Left colon (tissue), 2 donors: ENCODE measurements around the gene GARIN5A. TPM values are rescaled to one million over a fixed set of nuclear protein-coding genes. Genes with fewer than 3 reads are reported as not detected.
"Not testable (repeated sequence)": the region's sequence is repeated elsewhere in the genome, so short reads cannot be mapped to it uniquely, and the experiment has no call there.

Source experiments
- ATAC-seq: fragments of 200-7000 bp; cut with Tn5 transposase; one replicate; pipeline ENCODE4 v1.9.1; 2020; ENCODE audit warnings: mild to moderate bottlenecking, moderate library complexity
- DNase-seq, 2 donors: peaks; one replicate each; pipeline ENCODE4 v3.0.0-alpha.2; 2020
- intact Hi-C, 2 donors: fragments of 100-400 bp; cut with DNase I in 1 of 2; cut with micrococcal nuclease in 1 of 2; formaldehyde crosslinking; loops; one replicate each; pipeline versions ENCODE4 v1.11.2 to v1.14.0; 2022; cut with DNase I, micrococcal nuclease
- total RNA-seq, 2 donors: library from RNA; stranded (reverse); fragmentation: NEBNext Ultra II Directional; extraction: Animal tissue kit (Norgen Biotek cat#: 25700); gene quantifications; one replicate each; pipeline ENCODE4 v1.2.1, GENCODE V29; 2021
- donor health status: DM: no; HTN: no; CAD: no.
- donor health status: DM: yes; HTN: yes; CAD: no.

Gene GARIN5A
- total RNA-seq, 2 donors from 2014 or later: 1.5 to 3.1 TPM

GRCh38 chr19:50475736-50476223 is 868 bp downstream of the GARIN5A start:
- ATAC-seq (no peak), DNase-seq (no peak)
- intact Hi-C loops: no loop called here

GRCh38 chr19:50475101-50475568 is 1.5 kb downstream of the GARIN5A start:
- intact Hi-C loops: no loop called here
- DNase-seq (no peak), ATAC-seq (no peak)

- DNase-seq, intact Hi-C loops, ATAC-seq: not testable (repeated sequence)
Measured at GRCh38 chr19:50473336-50473735, 3.3 kb downstream of the GARIN5A start.

GRCh38 chr19:50468818-50469217 is 7.8 kb downstream of the GARIN5A start:
- intact Hi-C loops: loop anchor here in 1 of 2 donors (10.0 kb wide), 1 partner anchor 104 kb away; the partner anchor contains the start of gene NAPSA
- no peak for ATAC-seq
- no peak for DNase-seq

- DNase-seq: no peak
- ATAC-seq: no peak
- intact Hi-C loops: loop anchor here in 1 of 2 donors (10.0 kb wide), 1 partner anchor 103 kb away; the partner anchor contains the start of gene NAPSA
Measured at GRCh38 chr19:50467566-50467965, 9.1 kb downstream of the GARIN5A start.

GRCh38 chr19:50466706-50467039 is 10.0 kb downstream of the GARIN5A start:
- ATAC-seq (peak; percentile 14), DNase-seq (no peak)
- intact Hi-C loops: loop anchor here in 1 of 2 donors (10.0 kb wide), 1 partner anchor 102 kb away; the partner anchor contains the start of gene NAPSA

GRCh38 chr19:50465986-50466705 is 10.5 kb downstream of the GARIN5A start:
- intact Hi-C loops: loop anchor here in 1 of 2 donors (10.0 kb wide), 1 partner anchor 101 kb away; the partner anchor contains the start of gene NAPSA
- ATAC-seq (peak; percentile 91), DNase-seq (peak; percentile 67 to 77)

GRCh38 chr19:50465000-50465399 is 11.6 kb downstream of the GARIN5A start:
- intact Hi-C loops: loop anchor here in 1 of 2 donors (10.0 kb wide), 1 partner anchor 100 kb away; the partner anchor contains the start of gene NAPSA
- ATAC-seq: peak; percentile 46
- DNase-seq: no peak

- intact Hi-C loops: loop anchor here in 1 of 2 donors (10.0 kb wide), 1 partner anchor 100 kb away; the partner anchor contains the start of gene NAPSA
- DNase-seq (no peak), ATAC-seq (no peak)
Measured at GRCh38 chr19:50464348-50464747, 12.3 kb downstream of the GARIN5A start.

- no peak for ATAC-seq
- no peak for DNase-seq
- intact Hi-C loops: loop anchor here in 1 of 2 donors (10.0 kb wide), 1 partner anchor 98 kb away; the partner anchor contains the start of gene NAPSA
Measured at GRCh38 chr19:50462970-50463369, 13.7 kb downstream of the GARIN5A start.

GRCh38 chr19:50461066-50461875 is 15.4 kb downstream of the GARIN5A start:
- intact Hi-C loops: loop anchor here in 1 of 2 donors (10.0 kb wide), 1 partner anchor 96 kb away; the partner anchor contains the start of gene NAPSA
- DNase-seq (peak in 1 of 2 donors; percentile 71), ATAC-seq (peak; percentile 81)

GRCh38 chr19:50460161-50460765 is 16.4 kb downstream of the GARIN5A start:
- intact Hi-C loops: loop anchor here in 1 of 2 donors (10.0 kb wide), 1 partner anchor 95 kb away; the partner anchor contains the start of gene NAPSA
- no peak for ATAC-seq
- DNase-seq: no peak

- ATAC-seq (no peak), DNase-seq (no peak)
- intact Hi-C loops: loop anchor here in 1 of 2 donors (10.0 kb wide), 1 partner anchor 95 kb away; the partner anchor contains the start of gene NAPSA
Measured at GRCh38 chr19:50459638-50460037, 17.0 kb downstream of the GARIN5A start.

- DNase-seq: no peak
- intact Hi-C loops: no loop called here
- no peak for ATAC-seq
Measured at GRCh38 chr19:50459067-50459456, 17.6 kb downstream of the GARIN5A start.

- intact Hi-C loops: no loop called here
- ATAC-seq (no peak), DNase-seq (no peak)
Measured at GRCh38 chr19:50458396-50459066, 18.1 kb downstream of the GARIN5A start.

- ATAC-seq (no peak), DNase-seq (no peak)
- intact Hi-C loops: no loop called here
Measured at GRCh38 chr19:50457300-50457699, 19.3 kb downstream of the GARIN5A start.

- ATAC-seq: no peak
- intact Hi-C loops: no loop called here
- DNase-seq: no peak
Measured at GRCh38 chr19:50455992-50456391, 20.7 kb downstream of the GARIN5A start.

GRCh38 chr19:50453243-50453642 is 23.4 kb downstream of the GARIN5A start:
- no peak for ATAC-seq
- intact Hi-C loops: no loop called here
- DNase-seq: no peak
